Lower leg skin (tissue), 4 donors: ENCODE measurements around the gene ADCK1. TPM values are rescaled to one million over a fixed set of nuclear protein-coding genes. Genes with fewer than 3 reads are reported as not detected.

Experiments used
- DNase-seq, 2 donors: peaks; one replicate each; pipeline ENCODE4 v3.0.0-alpha.2; 2019; ENCODE audit warnings: low spot score in 2 of 2
- H3K4me3 ChIP-seq: fragments of 200-600 bp; sonication (generic); 2 replicates; pipeline ENCODE4 v1.5.1; 2017; ENCODE audit warnings: mild to moderate bottlenecking, low read depth; ENCODE audit not compliant: poor library complexity, severe bottlenecking
- CTCF ChIP-seq, 3 donors: fragments of 450-650 bp; IDR thresholded peaks; one replicate each; pipeline ENCODE4 v1.5.1; 2016; ENCODE audit warnings: antibody characterized with exemption in 3 of 3, mild to moderate bottlenecking in 3 of 3, moderate library complexity in 2 of 3
- POLR2A ChIP-seq, 2 donors: fragments of 450-650 bp; IDR thresholded peaks; one replicate each; pipeline ENCODE4 v1.6.1; 2016 to 2017; ENCODE audit warnings: antibody characterized with exemption in 2 of 2, mild to moderate bottlenecking in 1 of 2, moderate library complexity in 1 of 2
- WGBS, 2 donors: methylation state at CpG; one replicate each; pipeline ENCODE4 v1.1.5; 2018; 5-methylcytosine and 5-hydroxymethylcytosine counted together
- intact Hi-C: fragments of 100-400 bp; cut with DNase I; formaldehyde crosslinking; loops from one replicate; pipeline ENCODE4 v1.15.0; 2023; ENCODE audit warnings: low total_unique reads
- total RNA-seq, 4 donors: library from RNA; depleted of rRNA; stranded (reverse); fragments of >200 nt; gene quantifications; one replicate each; pipeline ENCODE4 v1.1.0, GENCODE V29; 2016

The ADCK1 gene
- total RNA-seq, 4 donors from 2014 or later: 5.7 to 8.5 (median 6.4) TPM

GRCh38 chr14:77880056-77880455 is 80.1 kb downstream of the ADCK1 start:
- TF ChIP-seq CTCF (IDR thresholded peaks at IDR 0.05) (no peak), POLR2A (IDR thresholded peaks at IDR 0.05) (no peak)
- DNase-seq: no peak
- intact Hi-C loops: no loop called here
- no peak overlapping the region for H3K4me3 ChIP-seq
- 87 to 88% methylated on average over 5 of the region's 5 CpGs for WGBS, 2 donors

- H3K4me3 ChIP-seq: no peak overlapping the region
- intact Hi-C loops: no loop called here
- WGBS, 2 donors: 34 to 36% methylated on average over 5 of the region's 5 CpGs
- TF ChIP-seq POLR2A (IDR thresholded peaks at IDR 0.05): no peak
- TF ChIP-seq CTCF (IDR thresholded peaks at IDR 0.05): no peak
- no peak for DNase-seq
These were observed 82.2 kb downstream of the ADCK1 start for GRCh38 chr14:77882098-77882497.

- DNase-seq: peak in 1 of 2 donors; percentile 35
- H3K4me3 ChIP-seq: no peak overlapping the region
- intact Hi-C loops: no loop called here
- 36 to 37% methylated on average over 4 of the region's 4 CpGs for WGBS, 2 donors
- TF ChIP-seq POLR2A (IDR thresholded peaks at IDR 0.05): no peak
- no peak for TF ChIP-seq CTCF (IDR thresholded peaks at IDR 0.05)
These were observed 82.7 kb downstream of the ADCK1 start for GRCh38 chr14:77882636-77883035.

GRCh38 chr14:77883131-77883846 is 83.4 kb downstream of the ADCK1 start:
- no peak overlapping the region for H3K4me3 ChIP-seq
- intact Hi-C loops: no loop called here
- no peak for DNase-seq
- WGBS, 2 donors: 68 to 73% methylated on average over 7 of the region's 7 CpGs
- TF ChIP-seq CTCF (IDR thresholded peaks at IDR 0.05) (no peak), POLR2A (IDR thresholded peaks at IDR 0.05) (no peak)

- WGBS, 2 donors: 60 to 84% methylated on average over 2 of the region's 2 CpGs
- H3K4me3 ChIP-seq: no peak overlapping the region
- intact Hi-C loops: no loop called here
- TF ChIP-seq CTCF (IDR thresholded peaks at IDR 0.05) (no peak), POLR2A (IDR thresholded peaks at IDR 0.05) (no peak)
- no peak for DNase-seq
These were observed 83.9 kb downstream of the ADCK1 start for GRCh38 chr14:77883847-77884238.

GRCh38 chr14:77885367-77885766 is 85.5 kb downstream of the ADCK1 start:
- no peak for DNase-seq

More at GRCh38 chr14:77885367-77885766, 85.5 kb downstream of the ADCK1 start:
- H3K4me3 ChIP-seq: no peak overlapping the region
- WGBS, 2 donors: 90 to 97% methylated on average over 3 of the region's 3 CpGs
- intact Hi-C loops: no loop called here
- no peak for TF ChIP-seq CTCF (IDR thresholded peaks at IDR 0.05)
- TF ChIP-seq POLR2A (IDR thresholded peaks at IDR 0.05): no peak
